ENCODE results near the gene LUZP2. TPM values are rescaled to one million over a fixed set of nuclear protein-coding genes. Genes with fewer than 3 reads are reported as not detected.

The LUZP2 gene
- total RNA-seq, 2 experiments from 2014 or later = not detected

DNA sequence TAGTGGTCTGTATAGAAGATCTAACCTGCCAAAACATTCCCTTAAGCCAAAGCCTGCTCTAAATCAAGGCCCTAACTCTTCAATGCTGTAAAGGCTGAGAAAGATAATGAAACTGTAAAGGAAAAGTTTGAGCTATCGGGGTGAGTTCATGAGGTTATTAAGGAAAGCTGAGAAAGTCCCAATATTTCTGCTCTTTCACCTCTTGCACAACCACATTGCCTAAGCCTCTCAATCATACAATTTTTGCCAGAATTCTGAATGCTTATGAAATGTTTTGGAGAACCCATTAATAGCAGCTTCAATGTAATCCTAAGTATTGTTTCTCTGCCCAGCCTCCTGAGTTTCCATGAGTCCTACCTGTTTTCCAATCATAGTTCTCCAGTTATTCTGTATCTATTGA lies 373.2 kb downstream of the LUZP2 start:
- intact Hi-C loops (cut with DNase I, micrococcal nuclease) = no loop called here
- no peak for ATAC-seq (ENCODE audit: poor library complexity)
- Histone ChIP-seq H3K27ac (ENCODE audit: low read depth in 1 of 2, low read length in 2 of 2) (no peak overlapping the region), H3K27me3 (ENCODE audit: control insufficient read depth in 1 of 2, insufficient read depth in 2 of 2, low read length in 2 of 2) (no peaks in the 10 kb centered on the region), H3K4me1 (ENCODE audit: insufficient read depth, low read length) (no peaks in the 10 kb centered on the region), H3K9me3 (ENCODE audit: control insufficient read depth in 1 of 2, insufficient read depth in 1 of 2, low read length in 2 of 2) (peaks cover 0 to 5% of the 10 kb centered on the region in 2 experiments), H3K4me3 (ENCODE audit: low read length) (no peak overlapping the region), H3K36me3 (ENCODE audit: insufficient read depth, low read length) (no peaks in the 10 kb centered on the region)
- H3K4me3 Mint-ChIP-seq = no peak overlapping the region
- peaks cover 18% of the 10 kb centered on the region for H3K9me3 Mint-ChIP-seq
- ChIA-PET CTCF (no interaction called here), POLR2A (no interaction called here)
- no peak for DNase-seq
- no peaks in the 10 kb centered on the region for H3K4me1 Mint-ChIP-seq (ENCODE audit: low read depth)
- no peaks in the 10 kb centered on the region for H3K27me3 Mint-ChIP-seq
- TF ChIP-seq, protein P1, sequence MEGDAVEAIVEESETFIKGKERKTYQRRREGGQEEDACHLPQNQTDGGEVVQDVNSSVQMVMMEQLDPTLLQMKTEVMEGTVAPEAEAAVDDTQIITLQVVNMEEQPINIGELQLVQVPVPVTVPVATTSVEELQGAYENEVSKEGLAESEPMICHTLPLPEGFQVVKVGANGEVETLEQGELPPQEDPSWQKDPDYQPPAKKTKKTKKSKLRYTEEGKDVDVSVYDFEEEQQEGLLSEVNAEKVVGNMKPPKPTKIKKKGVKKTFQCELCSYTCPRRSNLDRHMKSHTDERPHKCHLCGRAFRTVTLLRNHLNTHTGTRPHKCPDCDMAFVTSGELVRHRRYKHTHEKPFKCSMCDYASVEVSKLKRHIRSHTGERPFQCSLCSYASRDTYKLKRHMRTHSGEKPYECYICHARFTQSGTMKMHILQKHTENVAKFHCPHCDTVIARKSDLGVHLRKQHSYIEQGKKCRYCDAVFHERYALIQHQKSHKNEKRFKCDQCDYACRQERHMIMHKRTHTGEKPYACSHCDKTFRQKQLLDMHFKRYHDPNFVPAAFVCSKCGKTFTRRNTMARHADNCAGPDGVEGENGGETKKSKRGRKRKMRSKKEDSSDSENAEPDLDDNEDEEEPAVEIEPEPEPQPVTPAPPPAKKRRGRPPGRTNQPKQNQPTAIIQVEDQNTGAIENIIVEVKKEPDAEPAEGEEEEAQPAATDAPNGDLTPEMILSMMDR (IDR thresholded peaks at IDR 0.05) = no peak
- no peaks in the 10 kb centered on the region for H3K36me3 Mint-ChIP-seq (ENCODE audit: low read depth)
- no peak overlapping the region for H3K27ac Mint-ChIP-seq

DNA sequence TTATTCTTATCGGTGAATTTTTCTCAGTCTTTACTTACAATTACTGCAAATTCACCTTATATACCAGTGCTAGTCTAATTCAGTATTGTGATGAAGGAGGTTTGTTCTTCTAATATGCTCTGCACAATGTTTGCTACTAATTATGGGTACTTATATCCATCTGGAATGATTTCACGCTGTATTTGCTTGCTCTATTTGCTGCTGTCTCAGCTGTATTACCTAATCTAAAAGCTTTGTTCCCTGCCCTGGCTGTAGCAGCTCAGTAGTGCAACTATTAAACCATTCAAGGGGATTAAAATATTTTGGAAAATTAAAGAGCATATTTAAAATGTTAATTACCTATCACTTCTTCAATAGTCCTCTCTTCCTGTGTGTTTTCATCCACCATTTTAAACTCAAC lies 375.3 kb downstream of the LUZP2 start:
- Histone ChIP-seq H3K27me3 (ENCODE audit: control insufficient read depth in 1 of 2, insufficient read depth in 2 of 2, low read length in 2 of 2) (no peaks in the 10 kb centered on the region), H3K4me3 (ENCODE audit: low read length) (no peak overlapping the region), H3K36me3 (ENCODE audit: insufficient read depth, low read length) (no peaks in the 10 kb centered on the region), H3K9me3 (ENCODE audit: control insufficient read depth in 1 of 2, insufficient read depth in 1 of 2, low read length in 2 of 2) (peaks cover 0 to 5% of the 10 kb centered on the region in 2 experiments), H3K4me1 (ENCODE audit: insufficient read depth, low read length) (no peaks in the 10 kb centered on the region), H3K27ac (ENCODE audit: low read depth in 1 of 2, low read length in 2 of 2) (no peak overlapping the region)
- H3K9me3 Mint-ChIP-seq = peaks cover 15% of the 10 kb centered on the region
- ChIA-PET CTCF (no interaction called here), POLR2A (no interaction called here)
- no peaks in the 10 kb centered on the region for H3K27me3 Mint-ChIP-seq
- no peaks in the 10 kb centered on the region for H3K4me1 Mint-ChIP-seq (ENCODE audit: low read depth)
- intact Hi-C loops (cut with DNase I, micrococcal nuclease) = no loop called here
- H3K27ac Mint-ChIP-seq = no peak overlapping the region
- H3K4me3 Mint-ChIP-seq = no peak overlapping the region
- TF ChIP-seq, protein P1 (IDR thresholded peaks at IDR 0.05) = no peak
- ATAC-seq (ENCODE audit: poor library complexity) (no peak), DNase-seq (no peak)
- H3K36me3 Mint-ChIP-seq (ENCODE audit: low read depth) = no peaks in the 10 kb centered on the region

DNA sequence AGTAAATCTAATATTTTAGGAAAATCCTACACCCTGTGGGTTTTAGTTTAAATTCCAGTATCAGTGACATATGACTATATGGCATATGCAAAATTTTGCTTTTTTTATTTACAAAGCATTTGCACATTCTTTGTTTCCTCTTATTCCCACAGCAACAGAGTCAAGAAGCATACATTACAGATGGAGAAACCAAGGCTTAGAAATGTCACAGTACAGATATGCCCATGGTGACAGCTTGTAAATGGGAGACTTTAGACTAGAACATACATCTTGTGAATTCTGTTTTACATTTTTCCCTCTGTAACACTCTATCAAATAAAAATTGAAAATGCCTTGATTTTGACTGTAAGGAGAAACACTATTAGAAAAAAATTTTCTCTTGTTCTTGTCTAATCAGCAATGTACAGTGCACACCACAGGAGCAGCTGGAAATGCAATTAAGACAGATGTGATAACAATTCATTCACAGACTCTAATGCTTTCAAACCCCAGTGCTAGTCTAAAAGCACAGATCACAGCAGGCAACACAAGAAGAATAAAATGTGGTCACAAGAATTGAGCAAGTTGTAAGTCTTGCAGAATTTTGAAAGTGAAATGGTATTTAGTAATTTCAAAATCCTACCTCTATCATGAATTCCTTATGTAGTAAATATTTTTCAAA lies 375.9 kb downstream of the LUZP2 start:
- intact Hi-C loops (cut with DNase I, micrococcal nuclease) = no loop called here
- H3K4me1 ChIP-seq (ENCODE audit: insufficient read depth, low read length) = no peaks in the 10 kb centered on the region
- peaks cover 19% of the 10 kb centered on the region for H3K9me3 Mint-ChIP-seq
- H3K27me3 Mint-ChIP-seq = no peaks in the 10 kb centered on the region
- H3K9me3 ChIP-seq (ENCODE audit: control insufficient read depth in 1 of 2, insufficient read depth in 1 of 2, low read length in 2 of 2) = peaks cover 0 to 5% of the 10 kb centered on the region in 2 experiments
- no peaks in the 10 kb centered on the region for H3K27me3 ChIP-seq (ENCODE audit: control insufficient read depth in 1 of 2, insufficient read depth in 2 of 2, low read length in 2 of 2)
- TF ChIP-seq, protein P1 (IDR thresholded peaks at IDR 0.05) = no peak
- H3K4me3 ChIP-seq (ENCODE audit: low read length) = no peak overlapping the region
- no peak for ATAC-seq (ENCODE audit: poor library complexity)
- no peak overlapping the region for H3K4me3 Mint-ChIP-seq
- no peaks in the 10 kb centered on the region for H3K36me3 ChIP-seq (ENCODE audit: insufficient read depth, low read length)
- ChIA-PET CTCF (no interaction called here), POLR2A (no interaction called here)
- DNase-seq = no peak
- H3K27ac Mint-ChIP-seq = no peak overlapping the region
- H3K4me1 Mint-ChIP-seq (ENCODE audit: low read depth) = no peaks in the 10 kb centered on the region
- H3K27ac ChIP-seq (ENCODE audit: low read depth in 1 of 2, low read length in 2 of 2) = no peak overlapping the region
- no peaks in the 10 kb centered on the region for H3K36me3 Mint-ChIP-seq (ENCODE audit: low read depth)
